ENCODE measurements around the gene IFT172.
"Not testable (repeated sequence)": the region's sequence is repeated elsewhere in the genome, so short reads cannot be mapped to it uniquely, and the experiment has no call there.

The IFT172 gene

DNA sequence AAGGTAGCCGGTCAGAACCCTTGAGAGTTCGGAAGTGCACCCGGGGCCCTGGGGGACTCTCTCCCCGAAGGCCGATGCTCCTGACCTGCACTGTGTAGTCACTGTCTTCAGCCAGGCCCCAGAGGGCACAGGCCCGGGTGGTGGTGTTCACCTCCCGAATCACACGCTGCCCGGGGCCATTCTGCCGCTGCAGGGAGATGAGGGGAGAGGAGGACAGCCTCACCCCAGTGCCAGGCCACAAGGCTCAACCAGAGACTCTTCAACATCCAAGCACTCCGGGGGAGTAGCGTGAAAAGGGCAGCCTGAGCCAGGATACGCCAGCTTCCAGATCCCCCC is 4.4 kb upstream of the IFT172 start:
- DNase-seq (ENCODE audit: low read depth): no peak

GRCh38 chr2:27492557-27492956 is 3.0 kb upstream of the IFT172 start:
- no peak for DNase-seq (ENCODE audit: low read depth)

DNA sequence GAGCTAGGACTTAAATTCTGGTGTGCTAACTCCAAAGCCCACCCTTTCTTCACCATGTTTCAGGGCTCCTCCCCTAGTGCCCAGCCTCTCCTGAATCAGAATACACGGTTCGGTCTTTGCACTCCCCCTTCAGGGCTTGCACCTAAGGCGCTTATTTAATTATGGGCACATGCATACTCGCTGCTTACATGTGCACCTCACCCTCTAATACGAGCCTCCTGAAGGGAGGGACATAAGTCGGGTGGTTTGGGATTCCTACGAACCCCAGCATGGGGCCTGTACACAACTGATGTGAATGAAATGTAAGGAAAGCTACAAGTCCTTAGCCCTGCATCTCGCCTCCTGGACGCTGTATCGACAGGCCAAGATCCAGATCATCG is 435 bp downstream of the IFT172 start:
- no peak for DNase-seq (ENCODE audit: low read depth)

DNA sequence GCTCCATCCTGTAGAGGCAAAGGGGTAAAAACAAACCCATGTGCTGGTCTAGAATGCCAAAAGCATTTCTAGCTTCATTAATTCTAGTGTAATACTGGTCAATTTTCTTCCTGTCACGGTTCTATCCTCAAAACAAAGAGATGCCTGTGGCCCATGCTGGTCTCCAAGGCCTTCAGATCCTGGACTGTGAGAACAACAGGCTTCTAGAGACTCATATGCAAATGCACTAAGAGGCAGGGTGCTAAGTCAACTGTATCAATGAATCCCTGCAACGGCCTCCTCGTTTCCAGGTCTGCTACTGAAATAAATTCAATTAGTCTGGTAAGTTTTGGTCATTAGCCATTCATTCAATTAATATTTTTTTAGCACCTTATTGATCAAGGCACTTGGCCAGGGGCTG is 4.0 kb downstream of the IFT172 start:
- no peak for DNase-seq (ENCODE audit: low read depth)

DNA sequence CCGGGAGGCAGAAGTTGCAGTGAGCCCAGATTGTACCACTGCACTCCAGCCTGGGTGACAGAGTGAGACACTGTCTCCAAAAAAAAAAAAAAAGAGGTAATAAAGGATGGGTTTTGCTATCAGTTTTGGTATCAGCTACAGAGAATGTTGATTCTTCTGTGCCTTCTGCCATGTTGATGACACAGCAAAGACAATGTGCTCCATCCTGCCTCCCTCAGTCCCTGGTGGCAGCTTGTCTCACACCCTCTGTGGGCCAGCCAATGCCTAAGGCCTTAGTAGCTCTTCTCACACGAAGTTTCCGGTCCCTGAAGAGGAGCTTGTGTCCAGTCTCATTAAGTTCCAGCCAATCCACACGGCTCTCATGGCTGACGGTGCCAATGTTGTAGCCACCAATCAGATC is 17.6 kb downstream of the IFT172 start:
- DNase-seq (ENCODE audit: low read depth): no peak

DNA sequence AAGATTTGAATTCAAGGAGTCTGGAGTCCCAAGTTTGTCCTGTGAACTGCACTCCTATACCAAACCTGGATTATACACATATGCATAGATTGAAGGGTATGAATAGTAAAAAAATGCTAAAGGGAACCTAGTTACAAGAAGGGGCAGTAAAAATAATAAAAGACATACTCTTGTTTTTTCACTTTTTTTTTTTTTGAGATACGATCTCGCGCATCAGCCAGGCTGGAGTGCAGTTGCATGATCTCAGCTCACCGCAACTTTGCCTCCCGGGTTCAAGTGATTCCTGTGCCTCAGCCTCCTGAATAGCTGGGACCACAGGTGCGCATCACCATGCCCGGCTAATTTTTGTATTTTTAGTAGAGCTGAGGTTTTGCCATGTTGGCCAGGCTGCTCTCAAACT is 25.1 kb downstream of the IFT172 start:
- DNase-seq (ENCODE audit: low read depth): no peak

DNA sequence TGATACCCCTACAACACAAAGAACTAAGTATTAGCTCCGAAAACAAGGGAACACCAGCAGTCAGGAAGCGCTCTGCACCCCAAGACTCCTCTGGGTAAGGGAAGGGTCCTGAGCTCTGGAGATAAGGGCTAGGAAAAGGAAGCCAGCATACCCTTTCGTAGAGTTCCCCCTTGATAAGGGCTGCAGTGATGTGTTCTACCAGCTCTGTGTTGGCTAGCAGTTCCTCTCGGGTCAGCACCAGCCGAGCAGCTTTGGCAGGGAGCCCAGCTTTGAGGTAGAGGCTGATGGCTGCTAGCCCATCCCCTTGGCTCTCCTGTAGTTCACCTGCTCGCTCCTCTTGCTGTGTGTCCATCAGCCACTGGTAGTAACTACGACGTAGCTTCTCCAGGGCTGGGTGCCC is 28.4 kb downstream of the IFT172 start:
- DNase-seq (ENCODE audit: low read depth): no peak

DNA sequence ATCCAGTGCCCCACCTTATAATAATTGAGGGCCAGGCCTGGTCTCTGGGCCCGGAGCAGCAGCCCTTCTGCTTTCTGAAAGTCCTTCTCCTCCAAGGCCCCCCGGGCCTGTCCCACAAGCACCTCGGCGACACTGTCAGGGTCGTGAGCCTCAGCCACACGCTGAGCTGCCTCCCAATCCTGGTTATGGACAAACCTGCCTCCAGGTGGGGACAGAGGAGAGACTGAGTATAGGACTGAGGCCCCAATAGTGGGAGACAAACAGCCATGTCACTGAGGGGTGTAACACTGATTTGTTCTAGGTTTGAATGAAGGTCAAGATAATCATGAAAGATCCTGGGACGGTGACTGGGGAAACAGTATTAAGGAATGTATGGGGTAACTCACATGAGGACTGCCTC is 35.6 kb downstream of the IFT172 start:
- DNase-seq (ENCODE audit: low read depth): no peak

GRCh38 chr2:27451095-27451494 is 38.4 kb downstream of the IFT172 start:
- DNase-seq (ENCODE audit: low read depth): no peak

- DNase-seq (ENCODE audit: low read depth): no peak
These were observed 41.2 kb downstream of the IFT172 start for GRCh38 chr2:27448381-27448780.

DNA sequence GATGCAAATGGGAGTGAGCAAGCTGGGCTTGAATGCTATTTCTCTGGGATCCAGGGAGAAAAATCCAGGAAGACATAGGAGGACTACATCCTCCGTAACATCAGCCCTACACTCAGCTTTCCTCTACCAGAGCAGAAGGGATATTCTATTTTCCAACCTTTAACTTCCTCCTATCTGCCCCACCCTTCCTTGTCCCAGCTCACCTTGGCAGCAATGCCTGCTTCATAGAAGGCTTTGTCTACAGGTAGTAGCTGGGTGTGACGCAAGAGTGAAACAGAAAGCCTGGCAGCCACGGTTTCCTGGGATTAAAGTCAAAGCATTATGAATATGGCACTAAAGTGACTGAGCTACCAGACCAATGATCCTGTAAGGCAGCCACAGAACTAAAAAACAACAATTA is 43.5 kb downstream of the IFT172 start:
- DNase-seq (ENCODE audit: low read depth): no peak

DNA sequence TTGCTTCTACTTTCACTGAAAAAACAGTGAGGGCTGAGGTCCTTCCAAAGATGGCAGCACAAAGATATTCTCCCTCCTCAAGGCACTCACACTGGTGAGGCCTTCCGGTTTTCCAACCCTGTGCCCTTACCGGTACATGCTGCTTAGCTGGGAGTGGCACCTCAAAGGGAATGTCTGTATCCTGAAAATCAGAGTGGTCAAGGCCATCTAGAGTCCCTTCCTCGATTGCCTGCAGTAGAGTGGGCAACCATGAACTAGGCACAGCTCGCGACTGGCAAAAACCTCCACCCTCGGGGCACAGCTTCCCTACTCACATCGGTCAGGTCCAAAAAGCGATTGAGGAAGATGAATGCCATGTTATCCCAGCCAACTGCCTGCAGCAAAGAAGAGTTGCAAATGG is 43.9 kb downstream of the IFT172 start:
- no peak for DNase-seq (ENCODE audit: low read depth)

DNA sequence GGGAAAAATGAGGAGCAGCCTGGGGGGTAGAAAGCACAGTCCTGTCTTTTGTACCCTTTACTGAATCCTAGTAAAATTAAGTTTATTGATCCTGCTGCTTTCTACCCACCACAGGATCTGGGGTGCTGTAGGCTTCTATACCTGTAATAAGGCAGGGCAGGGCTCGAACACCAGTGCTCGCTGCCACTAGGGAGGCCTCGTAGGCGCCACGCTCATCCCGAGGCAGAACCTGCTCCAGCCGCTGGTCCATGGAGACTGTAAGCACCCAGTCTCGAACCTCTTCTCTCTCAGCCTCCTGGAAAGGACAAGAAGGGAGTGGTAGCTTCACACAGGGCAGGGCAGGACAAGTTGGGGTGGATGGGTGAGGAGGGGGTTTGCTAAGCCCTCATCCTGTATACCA is 44.4 kb downstream of the IFT172 start:
- no peak for DNase-seq (ENCODE audit: low read depth)

DNA sequence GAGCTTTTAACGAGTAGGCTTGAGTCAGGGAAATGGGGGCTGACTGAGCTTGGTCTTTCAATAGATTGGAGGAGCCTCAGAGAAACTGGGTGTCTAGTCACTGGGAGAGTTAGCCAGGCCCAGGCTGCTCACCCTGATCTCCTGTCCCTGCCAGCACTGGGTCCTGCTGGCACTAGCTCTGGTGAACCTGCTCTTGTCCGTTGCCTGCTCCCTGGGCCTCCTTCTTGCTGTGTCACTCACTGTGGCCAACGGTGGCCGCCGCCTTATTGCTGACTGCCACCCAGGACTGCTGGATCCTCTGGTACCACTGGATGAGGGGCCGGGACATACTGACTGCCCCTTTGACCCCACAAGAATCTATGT is 46.6 kb downstream of the IFT172 start:
- DNase-seq (ENCODE audit: low read depth): no peak

- no peak for DNase-seq (ENCODE audit: low read depth)
These were observed 47.3 kb downstream of the IFT172 start, which contains the start of gene KRTCAP3 for GRCh38 chr2:27441958-27442919. Gene KRTCAP3 (plus strand): TSS chr2:27442381. CDS start chr2:27442413, 32 bp downstream.

- no peak for DNase-seq (ENCODE audit: low read depth)
These were observed 48.2 kb downstream of the IFT172 start for GRCh38 chr2:27441226-27441926.

DNA sequence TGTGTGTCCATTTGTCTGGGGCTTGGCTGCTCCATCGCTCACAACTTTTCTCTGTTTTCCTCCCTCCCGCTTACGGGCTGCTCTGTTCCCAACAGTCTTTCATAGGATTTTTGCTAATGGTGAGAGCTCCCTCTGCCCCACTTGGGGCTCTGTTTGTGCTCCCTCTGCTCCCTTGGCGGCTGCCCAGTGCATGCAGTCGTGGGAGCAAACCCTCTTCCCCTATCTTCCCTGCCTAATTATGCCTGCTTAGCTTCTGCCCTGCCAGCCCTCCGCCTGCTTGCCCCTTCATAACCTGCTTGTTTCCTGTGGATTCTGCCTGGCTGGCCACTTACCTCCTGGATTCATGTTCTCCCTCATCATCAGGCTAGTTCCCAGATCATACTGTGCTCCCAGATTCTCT is 53.9 kb downstream of the IFT172 start:
- no peak for DNase-seq (ENCODE audit: low read depth)

DNA sequence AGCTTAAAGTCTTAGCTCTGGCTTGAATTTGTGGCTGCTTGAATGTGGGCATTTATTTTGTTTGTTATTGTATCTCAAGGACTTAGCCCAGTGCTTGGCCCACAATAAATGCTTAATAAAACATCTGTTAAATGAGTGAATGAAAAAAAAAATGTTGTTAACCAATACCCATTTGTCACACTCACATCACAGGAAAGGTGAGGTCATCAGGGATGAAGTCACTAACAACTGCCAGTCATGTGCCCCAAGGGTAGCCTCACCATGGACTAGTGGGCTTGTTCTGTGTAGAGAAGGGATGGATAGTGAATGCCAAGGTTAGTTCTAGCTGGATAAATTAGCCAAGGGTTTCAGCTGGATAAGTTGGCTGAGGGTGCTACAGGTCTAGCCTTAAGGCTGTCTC is 58.1 kb downstream of the IFT172 start:
- DNase-seq (ENCODE audit: low read depth): peak; percentile 37

GRCh38 chr2:27428978-27429541 is 60.5 kb downstream of the IFT172 start:
- DNase-seq (ENCODE audit: low read depth): peak; percentile 44

DNA sequence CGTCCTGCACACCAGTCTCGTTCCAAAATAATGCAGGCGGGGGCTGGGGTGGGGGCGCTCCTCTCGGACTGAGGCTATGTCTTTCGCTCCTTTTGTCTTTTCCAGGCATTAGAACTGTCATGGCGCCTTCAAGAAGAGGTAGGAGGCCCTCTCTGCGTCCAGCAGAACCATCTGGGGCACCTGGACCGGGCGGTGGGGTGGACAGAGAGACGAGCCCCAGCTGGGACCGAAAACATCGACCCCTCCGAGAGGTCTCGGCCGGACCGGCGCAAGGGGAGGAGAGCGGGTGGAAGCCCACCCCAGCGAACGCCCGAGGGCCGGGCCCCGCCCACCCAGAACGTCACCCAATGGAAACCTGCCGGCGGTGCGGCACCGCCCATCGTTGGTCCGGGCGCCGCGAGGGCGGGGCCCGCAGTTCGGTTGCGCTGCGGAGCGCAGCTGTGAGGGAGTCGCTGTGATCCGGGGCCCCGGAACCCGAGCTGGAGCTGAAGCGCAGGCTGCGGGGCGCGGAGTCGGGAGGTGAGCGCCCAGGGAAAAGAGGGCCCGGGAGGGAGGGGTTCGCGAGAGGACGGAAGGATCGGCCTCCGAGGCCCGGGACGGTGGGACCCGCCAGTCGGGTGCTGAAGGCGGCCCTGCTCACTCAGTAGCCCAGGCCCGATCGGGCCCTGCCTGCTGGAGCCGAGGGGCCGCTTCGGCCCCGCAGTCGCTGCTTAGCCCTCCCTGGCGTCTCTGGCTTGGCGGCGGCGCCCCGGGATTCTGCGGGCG is 61.1 kb downstream of the IFT172 start, which contains the start of gene NRBP1:
NRBP1 (plus strand) TSS at position 419 of the 765 bp plus-strand sequence. CDS start 4,643 bp downstream, outside the sequence.
- DNase-seq (ENCODE audit: low read depth): peak; percentile 68

DNA sequence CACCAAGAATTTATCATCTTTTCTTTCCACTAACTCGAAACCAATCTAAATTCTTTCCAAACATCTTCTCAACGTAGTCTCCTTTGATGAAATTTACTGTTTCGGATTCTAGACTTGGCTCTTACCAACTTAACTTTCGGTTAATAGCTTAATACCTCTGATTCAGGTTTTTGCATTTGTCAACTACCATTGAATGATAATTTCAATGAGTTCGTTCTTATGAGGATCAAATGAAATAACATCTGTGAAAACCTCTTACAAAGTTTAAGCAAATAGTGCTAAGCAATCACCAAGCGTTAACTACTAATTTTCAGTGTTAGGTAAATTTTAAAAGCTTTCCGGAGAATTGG is 61.7 kb downstream of the IFT172 start:
- peak; percentile 9 for DNase-seq (ENCODE audit: low read depth)

DNA sequence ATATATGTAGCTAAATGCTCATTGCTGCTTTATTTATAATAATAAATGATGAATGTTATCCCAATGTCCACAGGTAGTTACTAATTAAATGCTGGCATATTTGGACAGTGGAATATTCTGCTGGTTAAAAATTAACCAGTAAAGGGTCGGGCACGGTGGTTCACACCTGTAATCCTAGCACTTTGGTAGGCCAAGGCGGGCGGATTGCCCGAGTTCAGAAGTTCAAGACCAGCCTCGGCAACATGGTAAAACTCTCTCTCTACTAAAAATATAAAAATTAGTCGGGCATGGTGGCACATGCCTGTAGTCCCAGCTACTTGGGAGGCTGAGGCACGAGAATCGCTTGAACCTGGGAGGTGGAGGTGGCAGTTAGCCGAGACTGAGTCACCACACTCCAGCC is 64.5 kb downstream of the IFT172 start:
- not testable (repeated sequence) for DNase-seq (ENCODE audit: low read depth)
